Measurements from ENCODE around the gene CD8B. TPM values are rescaled to one million over a fixed set of nuclear protein-coding genes. Genes with fewer than 3 reads are reported as not detected.

CD8B gene
- total and polyA plus RNA-seq, 2 of the 13 experiments (the other 11 are each of a cell fraction or from before 2014, with no cell fraction given) = 0.04 TPM; not detected in 1

- TF ChIP-seq, protein P1, sequence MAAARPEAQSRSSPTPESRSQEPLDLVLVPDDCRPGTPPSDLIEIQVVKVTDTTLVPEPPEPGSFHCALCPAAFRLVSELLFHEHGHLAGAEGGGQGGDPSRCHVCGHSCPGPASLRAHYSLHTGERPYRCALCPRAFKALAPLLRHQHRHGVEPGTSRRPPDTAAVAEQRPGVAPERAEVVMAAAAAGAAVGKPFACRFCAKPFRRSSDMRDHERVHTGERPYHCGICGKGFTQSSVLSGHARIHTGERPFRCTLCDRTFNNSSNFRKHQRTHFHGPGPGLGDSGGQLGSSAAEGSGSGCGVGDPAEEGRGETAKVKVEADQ (CRISPR knock-in tag; IDR thresholded peaks at IDR 0.05; ENCODE audit: borderline replicate concordance) = 0 out of 2 replicates have a peak, but pooled peaks have one; percentile 13
- TF ChIP-seq, protein P2, sequence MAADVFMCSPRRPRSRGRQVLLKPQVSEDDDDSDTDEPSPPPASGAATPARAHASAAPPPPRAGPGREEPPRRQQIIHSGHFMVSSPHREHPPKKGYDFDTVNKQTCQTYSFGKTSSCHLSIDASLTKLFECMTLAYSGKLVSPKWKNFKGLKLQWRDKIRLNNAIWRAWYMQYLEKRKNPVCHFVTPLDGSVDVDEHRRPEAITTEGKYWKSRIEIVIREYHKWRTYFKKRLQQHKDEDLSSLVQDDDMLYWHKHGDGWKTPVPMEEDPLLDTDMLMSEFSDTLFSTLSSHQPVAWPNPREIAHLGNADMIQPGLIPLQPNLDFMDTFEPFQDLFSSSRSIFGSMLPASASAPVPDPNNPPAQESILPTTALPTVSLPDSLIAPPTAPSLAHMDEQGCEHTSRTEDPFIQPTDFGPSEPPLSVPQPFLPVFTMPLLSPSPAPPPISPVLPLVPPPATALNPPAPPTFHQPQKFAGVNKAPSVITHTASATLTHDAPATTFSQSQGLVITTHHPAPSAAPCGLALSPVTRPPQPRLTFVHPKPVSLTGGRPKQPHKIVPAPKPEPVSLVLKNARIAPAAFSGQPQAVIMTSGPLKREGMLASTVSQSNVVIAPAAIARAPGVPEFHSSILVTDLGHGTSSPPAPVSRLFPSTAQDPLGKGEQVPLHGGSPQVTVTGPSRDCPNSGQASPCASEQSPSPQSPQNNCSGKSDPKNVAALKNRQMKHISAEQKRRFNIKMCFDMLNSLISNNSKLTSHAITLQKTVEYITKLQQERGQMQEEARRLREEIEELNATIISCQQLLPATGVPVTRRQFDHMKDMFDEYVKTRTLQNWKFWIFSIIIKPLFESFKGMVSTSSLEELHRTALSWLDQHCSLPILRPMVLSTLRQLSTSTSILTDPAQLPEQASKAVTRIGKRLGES (CRISPR knock-in tag; IDR thresholded peaks at IDR 0.05; ENCODE audit: borderline replicate concordance) = no peak
- TF ChIP-seq MIXL1 (CRISPR knock-in tag; IDR thresholded peaks at IDR 0.05) = no peak
- TF ChIP-seq ZUFSP (CRISPR knock-in tag; IDR thresholded peaks at IDR 0.05; ENCODE audit: borderline replicate concordance) = no peak
- TF ChIP-seq, protein P3, sequence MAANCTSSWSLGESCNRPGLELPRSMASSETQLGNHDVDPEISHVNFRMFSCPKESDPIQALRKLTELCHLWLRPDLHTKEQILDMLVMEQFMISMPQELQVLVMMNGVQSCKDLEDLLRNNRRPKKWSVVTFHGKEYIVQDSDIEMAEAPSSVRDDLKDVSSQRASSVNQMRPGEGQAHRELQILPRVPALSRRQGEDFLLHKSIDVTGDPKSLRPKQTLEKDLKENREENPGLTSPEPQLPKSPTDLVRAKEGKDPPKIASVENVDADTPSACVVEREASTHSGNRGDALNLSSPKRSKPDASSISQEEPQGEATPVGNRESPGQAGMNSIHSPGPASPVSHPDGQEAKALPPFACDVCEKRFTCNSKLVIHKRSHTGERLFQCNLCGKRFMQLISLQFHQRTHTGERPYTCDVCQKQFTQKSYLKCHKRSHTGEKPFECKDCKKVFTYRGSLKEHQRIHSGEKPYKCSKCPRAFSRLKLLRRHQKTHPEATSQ (CRISPR knock-in tag; IDR thresholded peaks at IDR 0.05; ENCODE audit: borderline replicate concordance) = no peak
- TF ChIP-seq ZNF619 (CRISPR knock-in tag; IDR thresholded peaks at IDR 0.05) = no peak; the same call in 1 of the 2 replicates
- peak; percentile 54 for TF ChIP-seq ZNF543 (CRISPR knock-in tag; IDR thresholded peaks at IDR 0.05)
- TF ChIP-seq, protein P4, sequence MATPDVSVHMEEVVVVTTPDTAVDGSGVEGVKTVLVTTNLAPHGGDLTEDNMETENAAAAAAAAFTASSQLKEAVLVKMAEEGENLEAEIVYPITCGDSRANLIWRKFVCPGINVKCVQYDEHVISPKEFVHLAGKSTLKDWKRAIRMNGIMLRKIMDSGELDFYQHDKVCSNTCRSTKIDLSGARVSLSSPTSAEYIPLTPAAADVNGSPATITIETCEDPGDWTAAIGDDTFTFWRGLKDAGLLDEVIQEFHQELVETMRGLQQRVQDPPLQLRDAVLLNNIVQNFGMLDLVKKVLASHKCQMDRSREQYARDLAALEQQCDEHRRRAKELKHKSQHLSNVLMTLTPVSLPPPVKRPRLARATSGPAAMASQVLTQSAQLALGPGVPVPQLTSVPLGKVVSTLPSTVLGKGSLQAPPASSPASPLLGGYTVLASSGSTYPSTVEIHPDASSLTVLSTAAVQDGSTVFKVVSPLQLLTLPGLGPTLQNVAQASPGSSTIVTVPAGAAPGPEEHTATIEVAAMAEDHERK (CRISPR knock-in tag; IDR thresholded peaks at IDR 0.05; ENCODE audit: low read depth) = no peak
- peak; percentile 61 for TF ChIP-seq THAP9 (CRISPR knock-in tag; IDR thresholded peaks at IDR 0.05; ENCODE audit: borderline replicate concordance)
- no peak for TF ChIP-seq MTA3 (CRISPR knock-in tag; IDR thresholded peaks at IDR 0.05)
- TF ChIP-seq TBP (CRISPR knock-in tag; IDR thresholded peaks at IDR 0.05) = no peak
- no peak for TF ChIP-seq SP4 (CRISPR knock-in tag; IDR thresholded peaks at IDR 0.05)
- no peak for TF ChIP-seq TCF7 (IDR thresholded peaks at IDR 0.05; ENCODE audit: low read depth)
- no peak for TF ChIP-seq REXO4 (CRISPR knock-in tag; IDR thresholded peaks at IDR 0.05; ENCODE audit: borderline replicate concordance)
- no peak for TF ChIP-seq KLF12 (CRISPR knock-in tag; IDR thresholded peaks at IDR 0.05; ENCODE audit: borderline replicate concordance)
- no peak for TF ChIP-seq ZFP1 (CRISPR knock-in tag; IDR thresholded peaks at IDR 0.05)
- no peak for TF ChIP-seq ZC3H4 (CRISPR knock-in tag; IDR thresholded peaks at IDR 0.05; ENCODE audit: borderline replicate concordance)
Measured at GRCh38 chr2:86807468-86808275, 54.0 kb downstream of the CD8B start (continued).
